GM12878 (cell line): ENCODE measurements around the gene MRPS14. TPM values are rescaled to one million over a fixed set of nuclear protein-coding genes. Genes with fewer than 3 reads are reported as not detected.
A peak's percentile ranks its signal among the peaks of the same experiment; 100 is the strongest.

Experiments used
- ATF2 ChIP-seq: IDR thresholded peaks from 2 replicates; pipeline ENCODE4 v1.6.1; 2012; ENCODE audit warnings: low read length, inconsistent platforms
- ATF3 ChIP-seq: IDR thresholded peaks from 2 replicates; pipeline ENCODE4 v1.6.1; 2011; ENCODE audit warnings: low read depth, mild to moderate bottlenecking, low read length, moderate library complexity, borderline replicate concordance; ENCODE audit errors: extremely low read depth
- CHD1 ChIP-seq: IDR thresholded peaks from 2 replicates; pipeline ENCODE4 v1.6.1; 2012; ENCODE audit warnings: low read depth, low read length, improper control_type of control experiment
- CREM ChIP-seq: IDR thresholded peaks from 2 replicates; pipeline ENCODE4 v1.6.1; 2014; ENCODE audit warnings: antibody characterized with exemption, low read depth
- DPF2 ChIP-seq: fragments of 450-650 bp; IDR thresholded peaks from 2 replicates; pipeline ENCODE4 v1.6.1; 2017; ENCODE audit warnings: mild to moderate bottlenecking
- ESRRA ChIP-seq: IDR thresholded peaks from 2 replicates; pipeline ENCODE4 v1.6.1; 2012; ENCODE audit warnings: mild to moderate bottlenecking, low read length, improper control_type of control experiment
- EZH2 ChIP-seq: IDR thresholded peaks from 2 replicates; pipeline ENCODE4 v1.6.1; 2012; ENCODE audit warnings: low read depth, mild to moderate bottlenecking, control low read depth, inconsistent platforms, low read length, borderline replicate concordance; ENCODE audit not compliant: control insufficient read depth
- FOXK2 ChIP-seq: fragments of 450-650 bp; IDR thresholded peaks from 2 replicates; pipeline ENCODE4 v1.6.1; 2017; ENCODE audit warnings: mild to moderate bottlenecking, moderate library complexity
- NFYA ChIP-seq: IDR thresholded peaks from 2 replicates; pipeline ENCODE4 v1.6.1; 2011; ENCODE audit warnings: low read depth, mild to moderate bottlenecking, low read length, improper control_type of control experiment, borderline replicate concordance
- NR2C2 ChIP-seq: IDR thresholded peaks from 2 replicates; pipeline ENCODE4 v1.6.1; 2011; ENCODE audit warnings: borderline replicate concordance, low read depth; ENCODE audit not compliant: control insufficient read depth, insufficient read length
- PAX8 ChIP-seq: fragments of 450-650 bp; IDR thresholded peaks from 2 replicates; pipeline ENCODE4 v1.6.1; 2017; ENCODE audit warnings: mild to moderate bottlenecking, moderate library complexity
- PBX3 ChIP-seq: IDR thresholded peaks from 2 replicates; pipeline ENCODE4 v1.6.1; 2011; ENCODE audit warnings: mild to moderate bottlenecking, low read depth, low read length, moderate library complexity; ENCODE audit not compliant: insufficient replicate concordance
- PRDM15 ChIP-seq: fragments of 450-650 bp; formaldehyde crosslinking; IDR thresholded peaks from 2 replicates; pipeline ENCODE4 v1.4.0; 2020; ENCODE audit warnings: mild to moderate bottlenecking, moderate library complexity
- RFX5 ChIP-seq: IDR thresholded peaks from 2 replicates; pipeline ENCODE4 v1.6.1; 2011; ENCODE audit warnings: low read depth, low read length, improper control_type of control experiment
- SMAD1 ChIP-seq: fragments of 450-650 bp; IDR thresholded peaks from 2 replicates; pipeline ENCODE4 v1.6.1; 2018; ENCODE audit warnings: mild to moderate bottlenecking, low read depth; ENCODE audit not compliant: partially characterized antibody
- SMAD5 ChIP-seq: IDR thresholded peaks from 2 replicates; pipeline ENCODE4 v1.6.1; 2016; ENCODE audit warnings: antibody characterized with exemption, low read depth
- SRF ChIP-seq, 2 experiments: IDR thresholded peaks; 2 replicates each; pipeline ENCODE4 v1.6.1; 2011; ENCODE audit warnings: low read depth in 2 of 2, low read length in 2 of 2, mild to moderate bottlenecking in 1 of 2, moderate library complexity in 1 of 2
- YY1 ChIP-seq: IDR thresholded peaks from 2 replicates; pipeline ENCODE4 v1.6.1; 2011; ENCODE audit warnings: low read depth, mild to moderate bottlenecking, low read length
- ZBTB33 ChIP-seq: fragments of 450-650 bp; IDR thresholded peaks from 2 replicates; pipeline ENCODE4 v1.6.1; 2017; ENCODE audit warnings: mild to moderate bottlenecking
- ZNF384 ChIP-seq: IDR thresholded peaks from 2 replicates; pipeline ENCODE4 v1.6.1; 2012; ENCODE audit warnings: low read depth, mild to moderate bottlenecking, low read length, improper control_type of control experiment, borderline replicate concordance
- ZNF622 ChIP-seq: fragments of 450-650 bp; IDR thresholded peaks from 2 replicates; pipeline ENCODE4 v1.6.1; 2017; ENCODE audit warnings: mild to moderate bottlenecking, inconsistent platforms
- polyA plus RNA-seq, 11 experiments: library from polyadenylated mRNA; depleted of rRNA in 4 of 11; unstranded in 6 of 11; stranded (reverse) in 5 of 11; fragments of >200 nt; fragmentation: Nextera tagmentation in 4 of 11; fragmentation: Illumina TruSeq in 1 of 11; extraction: Ambion mirVana in 4 of 11; extraction: Trizol in 1 of 11; gene quantifications; 1 replicate in 1 of 11; 2 replicates in 10 of 11; pipeline versions ENCODE4 v1.2.1 to v1.2.3, GENCODE V29; 2011 to 2016; ENCODE audit warnings: inconsistent platforms in 2 of 11, missing spikeins in 2 of 11, low read depth in 1 of 11
- total RNA-seq, 4 experiments: library from RNA; depleted of rRNA in 3 of 4; stranded (reverse); fragments of >200 nt in 3 of 4; fragmentation: Illumina TruSeq in 1 of 4; extraction: Trizol in 1 of 4; gene quantifications; 2 replicates each; pipeline versions ENCODE4 v1.2.1 to v1.2.3, GENCODE V29; 2013 to 2021

MRPS14 gene
- total and polyA plus RNA-seq, 10 of the 15 experiments (the other 5 are each of a cell fraction or from before 2014, with no cell fraction given): 31.1 to 224 (median 50.4) TPM

- TF ChIP-seq PBX3 (no peak), PAX8 (no peak), ESRRA (no peak; the same call in 1 of the 2 replicates), ATF2 (no peak), SMAD1 (peak; percentile 82), RFX5 (no peak), DPF2 (0 out of 2 replicates have a peak, but pooled peaks have one; percentile 7), NR2C2 (no peak), NFYA (no peak), ZBTB33 (no peak), CHD1 (no peak), ZNF384 (peak; percentile 64; the same call in 1 of the 2 replicates), SRF (IDR thresholded peaks at IDR 0.05; ENCODE audit: low read depth in 2 of 2, low read length in 2 of 2) (0 out of 4 replicates have a peak, but pooled peaks of 1 of the 2 experiments have one; percentile 57), SMAD5 (peak; percentile 77; the same call in 1 of the 2 replicates), CREM (peak; percentile 90), ATF3 (0 out of 2 replicates have a peak, but pooled peaks have one; percentile 2), FOXK2 (peak; percentile 76), PRDM15 (CRISPR knock-in tag) (no peak), EZH2 (no peak), YY1 (peak; percentile 99), ZNF622 (no peak)
These were observed at the start of gene MRPS14 (continued) for GRCh38 chr1:175023043-175023921.
